ENCODE results near the gene RPS6KA2. TPM values are rescaled to one million over a fixed set of nuclear protein-coding genes. Genes with fewer than 3 reads are reported as not detected.
"Not testable (repeated sequence)": the region's sequence is repeated elsewhere in the genome, so short reads cannot be mapped to it uniquely, and the experiment has no call there.

RPS6KA2 gene
- total and polyA plus RNA-seq, 8 donors, result 7.9 to 95.4 (median 22.9) TPM

DNA sequence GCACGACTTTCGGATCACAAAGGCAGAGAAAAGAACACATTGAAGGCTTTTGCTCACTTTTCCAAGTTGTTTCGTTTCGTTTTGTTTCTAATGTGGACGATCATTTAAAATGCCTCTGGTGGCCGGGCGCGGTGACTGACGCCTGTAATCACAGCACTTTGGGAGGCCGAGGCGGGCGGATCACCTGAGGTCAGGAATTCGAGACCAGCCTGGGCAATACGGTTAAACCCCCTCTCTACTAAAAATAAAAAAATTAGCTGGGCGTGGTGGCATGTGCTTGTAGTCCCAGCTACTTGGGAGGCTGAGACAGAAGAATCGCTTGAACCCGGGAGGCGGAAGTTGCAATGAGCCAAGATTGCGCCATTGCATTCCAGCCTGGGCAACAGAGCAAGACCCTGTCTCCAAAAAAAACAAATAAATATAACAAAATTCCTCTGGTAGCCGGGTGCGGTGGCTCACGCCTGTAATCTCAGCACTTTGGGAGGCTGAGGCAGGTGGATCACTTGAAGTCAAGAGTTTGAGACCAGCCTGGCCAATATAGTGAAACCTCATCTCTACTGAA is 243.2 kb downstream of the RPS6KA2 start:
- DNase-seq, result peak in 4 of 6 donors; percentile 25 to 47 (median 36)

DNA sequence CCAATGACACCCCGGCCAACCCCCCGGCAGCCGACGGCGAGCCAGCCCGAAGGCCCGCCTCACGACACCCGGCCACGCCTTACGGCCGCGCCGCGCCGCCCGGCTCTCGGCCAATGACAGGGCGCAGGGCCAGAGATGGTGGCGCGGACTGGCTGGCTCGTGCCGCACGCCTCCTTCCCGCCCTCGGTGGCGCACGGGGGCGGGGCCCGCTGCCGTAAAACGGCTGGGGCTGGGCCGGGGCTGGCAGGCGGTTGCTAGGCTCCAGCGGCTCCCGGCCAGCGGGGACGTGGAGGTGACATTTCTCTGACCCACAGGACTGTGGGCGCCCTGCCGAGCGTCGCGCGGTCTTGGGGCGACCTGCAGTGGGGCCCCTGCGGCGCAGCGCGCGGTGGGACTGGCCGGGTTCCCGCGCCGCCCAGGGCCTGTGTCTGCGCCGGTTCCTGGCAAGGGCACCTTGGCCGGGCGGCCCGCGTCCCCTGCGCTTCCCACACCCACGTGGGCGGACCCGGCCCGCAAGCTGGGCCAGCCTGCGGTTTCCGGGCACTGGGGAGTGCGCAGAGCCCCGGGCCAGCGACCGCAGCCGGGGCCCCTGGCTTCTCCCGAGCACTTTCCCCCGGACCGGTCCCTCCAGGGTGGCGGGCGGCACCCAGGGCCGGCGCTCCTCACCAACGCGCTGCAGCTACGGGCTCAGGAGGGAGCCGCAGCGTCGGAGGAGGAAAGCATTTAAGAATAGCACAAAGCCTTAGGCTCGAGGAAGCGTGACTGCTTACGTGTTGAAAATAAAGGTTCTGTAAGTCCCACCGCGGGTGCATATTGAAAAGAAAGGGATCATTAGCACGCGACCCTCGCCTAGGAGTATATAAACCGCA is 243.9 kb downstream of the RPS6KA2 start, which contains the start of gene MPC1:
TSS of gene MPC1 (minus strand) at position 8 of the 869 bp plus-strand sequence. CDS start 64 bp downstream, outside the sequence.
- Histone ChIP-seq H3K36me3 (no peaks in the 10 kb centered on the region), H3K27ac (peak within 1 kb of the TSS; percentile 90 to 98 (median 98)), H3K27me3 (no peaks in the 10 kb centered on the region), H3K9me3 (no peaks in the 10 kb centered on the region), H3K4me3 (peak within 1 kb of the TSS; percentile 73 to 97 (median 88)), H3K4me1 (peaks cover 5 to 28% (median 11%) of the 10 kb centered on the region in 3 donors)
- FAIRE-seq (no peak), ATAC-seq (peak; percentile 84 to 94 (median 89)), DNase-seq (peak; percentile 95 to 98 (median 98))
- 0% methylated on average over 67 to 94 of the region's 94 CpGs for WGBS, 2 donors
- intact Hi-C loops (cut with DNase I), result no loop called here
- TF ChIP-seq CTCF (IDR thresholded peaks at IDR 0.05), result no peak

More for the DNA sequence above, 243.2 kb downstream of the RPS6KA2 start:
- Histone ChIP-seq H3K27ac (peak overlapping the region; percentile 90 to 98 (median 98)), H3K4me3 (peak overlapping the region; percentile 73 to 97 (median 88)), H3K4me1 (peaks cover 5 to 21% (median 7%) of the 10 kb centered on the region in 3 donors)
- peak in 1 of 4 donors; percentile 26 for TF ChIP-seq CTCF (IDR thresholded peaks at IDR 0.05)
- ATAC-seq; FAIRE-seq; H3K36me3 ChIP-seq; intact Hi-C loops (cut with DNase I); H3K27me3 ChIP-seq; H3K9me3 ChIP-seq: not testable (repeated sequence)
- WGBS, 2 donors, result 7 to 13% methylated on average over 22 of the region's 22 CpGs

- no peak for FAIRE-seq
- WGBS, 2 donors, result 0% methylated on average over 42 to 46 of the region's 46 CpGs
Observed at GRCh38 chr6:166382500-166382932, 244.5 kb downstream of the RPS6KA2 start.

DNA sequence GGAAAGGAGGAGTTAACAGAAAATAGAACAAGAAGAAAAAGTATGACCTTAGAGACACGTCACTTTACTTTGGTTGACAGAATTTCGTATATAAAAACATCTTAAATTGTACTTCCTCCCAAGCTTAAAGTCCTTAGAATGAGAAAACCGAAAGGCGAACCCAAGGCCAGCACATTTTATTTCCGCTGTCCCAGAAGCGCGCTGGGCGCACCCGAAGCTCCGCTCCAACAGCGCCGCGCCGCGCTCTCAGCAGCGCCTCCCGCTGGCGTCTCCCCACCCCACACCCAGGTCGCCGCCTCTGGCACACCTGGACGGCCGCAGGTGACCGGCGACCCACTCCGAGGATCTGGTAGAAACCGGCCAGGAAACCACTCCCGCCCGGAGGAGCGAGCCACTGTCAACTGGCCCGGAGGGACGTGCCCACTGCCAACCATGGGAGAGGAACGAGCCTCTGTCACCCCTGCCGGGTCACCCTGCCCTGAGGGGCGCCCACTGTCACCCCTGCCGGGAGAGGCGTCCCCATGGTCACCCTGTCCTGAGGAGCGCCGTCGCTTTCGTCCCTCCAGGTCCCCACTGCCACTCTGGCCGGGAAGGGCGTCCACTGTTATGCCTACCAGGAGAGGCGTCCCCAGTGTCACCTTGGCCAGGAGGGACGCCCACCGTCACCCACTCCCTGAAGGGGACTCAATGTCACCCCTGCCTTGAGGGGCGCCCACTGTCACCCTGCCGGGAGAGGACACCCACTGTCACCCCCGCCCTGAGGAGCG is 245.1 kb downstream of the RPS6KA2 start:
- ATAC-seq (peak; percentile 78 to 87 (median 81)), FAIRE-seq (no peak), DNase-seq (peak; percentile 87 to 96 (median 94))
- peaks cover 5 to 32% (median 11%) of the 10 kb centered on the region in 3 donors for H3K4me1 ChIP-seq
- peak; percentile 81 to 85 (median 84) for TF ChIP-seq CTCF (IDR thresholded peaks at IDR 0.05)
- intact Hi-C loops (cut with DNase I), result no loop called here
- H3K27me3 ChIP-seq, result no peaks in the 10 kb centered on the region
- peak overlapping the region; percentile 73 to 97 (median 88) for H3K4me3 ChIP-seq
- H3K27ac ChIP-seq, result peak overlapping the region; percentile 90 to 98 (median 98)
- no peaks in the 10 kb centered on the region for H3K36me3 ChIP-seq
- 0% methylated on average over 44 to 49 of the region's 49 CpGs for WGBS, 2 donors
- H3K9me3 ChIP-seq, result no peaks in the 10 kb centered on the region

More at GRCh38 chr6:166382500-166382932, 244.5 kb downstream of the RPS6KA2 start:
- Histone ChIP-seq H3K4me3 (peak overlapping the region; percentile 73 to 97 (median 88)), H3K36me3 (no peaks in the 10 kb centered on the region), H3K27me3 (no peaks in the 10 kb centered on the region), H3K9me3 (no peaks in the 10 kb centered on the region), H3K4me1 (peaks cover 5 to 32% (median 11%) of the 10 kb centered on the region in 3 donors), H3K27ac (peak overlapping the region; percentile 90 to 98 (median 98))
- no peak for TF ChIP-seq CTCF (IDR thresholded peaks at IDR 0.05)
- DNase-seq, result no peak
- ATAC-seq, result peak in 3 of 4 donors; percentile 1 to 10 (median 3)
- intact Hi-C loops (cut with DNase I), result no loop called here
